ENCODE measurements around the gene POLR3A.

DNA sequence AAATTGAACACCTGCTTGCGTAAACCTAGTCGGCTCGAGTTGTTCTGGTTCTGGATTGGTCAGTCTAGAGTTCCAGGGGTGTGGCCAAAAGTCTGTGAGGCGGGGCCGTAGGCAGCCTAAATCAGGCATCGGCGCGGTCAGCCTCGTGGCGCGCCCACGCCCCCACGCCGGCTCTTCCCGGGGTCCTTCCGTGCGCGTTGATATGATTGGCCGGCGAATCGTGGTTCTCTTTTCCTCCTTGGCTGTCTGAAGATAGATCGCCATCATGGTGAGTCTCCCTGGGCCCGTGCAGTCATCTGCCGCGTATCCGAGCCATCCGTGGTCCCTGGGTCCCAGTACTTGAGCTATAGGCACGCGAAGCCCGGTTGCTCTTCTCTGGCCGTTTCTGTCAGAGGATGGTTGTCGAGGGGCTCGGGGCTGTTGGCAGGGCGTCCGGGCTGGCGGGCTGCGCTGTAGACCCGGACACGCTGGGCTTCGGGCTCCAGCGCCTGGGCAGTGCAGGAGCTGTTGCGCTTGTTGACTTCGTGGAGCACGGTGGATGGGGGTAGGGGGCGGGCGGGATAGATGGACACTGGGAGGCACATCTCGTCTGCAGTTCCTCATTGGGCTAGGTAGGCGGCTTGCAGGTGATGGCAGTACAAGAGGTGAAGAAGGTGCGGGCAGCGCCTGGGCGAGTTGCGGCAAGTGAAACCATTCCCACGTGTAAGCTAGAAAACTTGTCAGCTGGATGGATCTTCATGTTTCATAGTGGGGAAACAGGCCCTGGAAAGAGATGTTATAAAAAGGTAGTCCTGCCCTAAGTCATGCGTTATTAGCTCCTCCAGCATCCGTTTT lies 4.5 kb upstream of the POLR3A start, which contains the start of gene RPS24:
- TF ChIP-seq EZH2phosphoT487 (conservative IDR thresholded peaks at IDR 0.05; ENCODE audit: low read length): no peak
- TF ChIP-seq, protein P1, sequence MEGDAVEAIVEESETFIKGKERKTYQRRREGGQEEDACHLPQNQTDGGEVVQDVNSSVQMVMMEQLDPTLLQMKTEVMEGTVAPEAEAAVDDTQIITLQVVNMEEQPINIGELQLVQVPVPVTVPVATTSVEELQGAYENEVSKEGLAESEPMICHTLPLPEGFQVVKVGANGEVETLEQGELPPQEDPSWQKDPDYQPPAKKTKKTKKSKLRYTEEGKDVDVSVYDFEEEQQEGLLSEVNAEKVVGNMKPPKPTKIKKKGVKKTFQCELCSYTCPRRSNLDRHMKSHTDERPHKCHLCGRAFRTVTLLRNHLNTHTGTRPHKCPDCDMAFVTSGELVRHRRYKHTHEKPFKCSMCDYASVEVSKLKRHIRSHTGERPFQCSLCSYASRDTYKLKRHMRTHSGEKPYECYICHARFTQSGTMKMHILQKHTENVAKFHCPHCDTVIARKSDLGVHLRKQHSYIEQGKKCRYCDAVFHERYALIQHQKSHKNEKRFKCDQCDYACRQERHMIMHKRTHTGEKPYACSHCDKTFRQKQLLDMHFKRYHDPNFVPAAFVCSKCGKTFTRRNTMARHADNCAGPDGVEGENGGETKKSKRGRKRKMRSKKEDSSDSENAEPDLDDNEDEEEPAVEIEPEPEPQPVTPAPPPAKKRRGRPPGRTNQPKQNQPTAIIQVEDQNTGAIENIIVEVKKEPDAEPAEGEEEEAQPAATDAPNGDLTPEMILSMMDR (IDR thresholded peaks at IDR 0.05; ENCODE audit: insufficient read depth, low read length, poor library complexity, severe bottlenecking): no peak

Measured in SU-DHL-6 (cell line).